Muscle of leg (tissue), 11 donors: ENCODE measurements around the gene RPS19BP1. TPM values are rescaled to one million over a fixed set of nuclear protein-coding genes. Genes with fewer than 3 reads are reported as not detected.

Experiments
- DNase-seq: peaks from one replicate; pipeline ENCODE4 v3.0.0; 2013
- H3K27ac ChIP-seq: one replicate; pipeline ENCODE4 v1.5.1; 2013; ENCODE audit warnings: mild to moderate bottlenecking, low read length, control low read depth
- H3K27me3 ChIP-seq: one replicate; pipeline ENCODE4 v1.6.1; 2013; ENCODE audit warnings: low read length; ENCODE audit not compliant: control insufficient read depth, insufficient read depth
- H3K36me3 ChIP-seq: one replicate; pipeline ENCODE4 v1.6.1; 2013; ENCODE audit warnings: low read length; ENCODE audit not compliant: control insufficient read depth, insufficient read depth
- H3K4me1 ChIP-seq: one replicate; pipeline ENCODE4 v1.6.1; 2013; ENCODE audit warnings: low read length; ENCODE audit not compliant: control insufficient read depth, insufficient read depth
- H3K4me3 ChIP-seq: one replicate; pipeline ENCODE4 v1.5.1; 2013; ENCODE audit warnings: low read length, control low read depth
- H3K9me3 ChIP-seq: replicated peaks from 2 replicates; pipeline ENCODE4 v1.6.1; 2013; ENCODE audit warnings: low read depth, low read length; ENCODE audit not compliant: control insufficient read depth
- WGBS: methylation state at CpG from one replicate; pipeline ENCODE4 v1.1.5; 2013; ENCODE audit warnings: missing lambda C conversion rate; ENCODE audit not compliant: insufficient coverage; 5-methylcytosine and 5-hydroxymethylcytosine counted together
- polyA plus RNA-seq, 8 donors: library from polyadenylated mRNA; unstranded; fragments of 120-200 nt; gene quantifications; one replicate each; pipeline versions ENCODE4 v1.2.1 to v1.2.3, GENCODE V29; 2013; ENCODE audit warnings: inconsistent platforms in 1 of 8, low replicate concordance in 1 of 8; ENCODE audit not compliant: insufficient read length in 8 of 8, insufficient read depth in 1 of 8
- total RNA-seq: library from RNA; stranded (reverse); fragments of 120-200 nt; gene quantifications from one replicate; pipeline ENCODE4 v1.2.4, GENCODE V29; 2013

The RPS19BP1 gene
- total and polyA plus RNA-seq, 9 donors, result 43.2 to 66.6 (median 52.9) TPM

GRCh38 chr22:39562839-39563489 is 30.4 kb upstream of the RPS19BP1 start:
- Histone ChIP-seq H3K36me3 (no peaks in the 10 kb centered on the region), H3K4me1 (peaks cover 4% of the 10 kb centered on the region), H3K27ac (no peak overlapping the region), H3K27me3 (peaks cover 48% of the 10 kb centered on the region), H3K9me3 (no peaks in the 10 kb centered on the region), H3K4me3 (no peak overlapping the region)
- no peak for DNase-seq
- 68% methylated on average over 9 of the region's 9 CpGs for WGBS

DNA sequence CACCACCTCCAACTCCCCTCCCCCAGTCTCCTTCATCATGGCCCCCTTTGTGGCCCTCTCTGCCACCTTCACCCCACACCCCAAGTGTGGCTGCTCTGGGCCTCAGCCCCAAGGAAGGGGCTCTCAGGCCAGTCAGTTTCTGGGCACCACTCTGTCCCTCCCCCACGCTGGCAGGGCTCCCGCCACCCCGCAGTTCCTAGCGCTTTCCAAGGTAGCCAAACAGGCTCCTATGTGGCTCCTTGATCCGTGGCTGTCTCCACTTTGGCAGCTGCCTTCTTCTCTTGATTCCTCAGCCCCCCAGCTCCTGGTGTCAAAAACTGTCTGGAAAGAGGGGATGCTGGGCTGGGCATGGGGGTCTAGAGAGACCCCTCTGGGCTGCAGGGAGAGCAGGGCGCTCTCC is 27.6 kb upstream of the RPS19BP1 start:
- peaks cover 68% of the 10 kb centered on the region for H3K27me3 ChIP-seq

GRCh38 chr22:39559456-39560105 is 27.0 kb upstream of the RPS19BP1 start:
- Histone ChIP-seq H3K36me3 (no peaks in the 10 kb centered on the region), H3K27ac (no peak overlapping the region), H3K4me3 (no peak overlapping the region), H3K27me3 (peaks cover 68% of the 10 kb centered on the region), H3K9me3 (no peaks in the 10 kb centered on the region), H3K4me1 (peaks cover 4% of the 10 kb centered on the region)
- no peak for DNase-seq
- WGBS, result 30% methylated on average over 2 of the region's 11 CpGs

More for the DNA sequence above, 27.6 kb upstream of the RPS19BP1 start:
- no peak overlapping the region for H3K27ac ChIP-seq
- 100% methylated on average over 1 of the region's 6 CpGs for WGBS
- H3K9me3 ChIP-seq, result no peaks in the 10 kb centered on the region
- no peaks in the 10 kb centered on the region for H3K36me3 ChIP-seq
- H3K4me3 ChIP-seq, result no peak overlapping the region
- no peak for DNase-seq
- peaks cover 4% of the 10 kb centered on the region for H3K4me1 ChIP-seq

GRCh38 chr22:39558950-39559349 is 26.4 kb upstream of the RPS19BP1 start:
- Histone ChIP-seq H3K27ac (no peak overlapping the region), H3K4me1 (peaks cover 9% of the 10 kb centered on the region), H3K36me3 (no peaks in the 10 kb centered on the region), H3K9me3 (no peaks in the 10 kb centered on the region), H3K4me3 (no peak overlapping the region), H3K27me3 (peaks cover 73% of the 10 kb centered on the region)
- DNase-seq, result no peak
- WGBS, result 79% methylated on average over 10 of the region's 14 CpGs

- no peak overlapping the region for H3K27ac ChIP-seq
- no peaks in the 10 kb centered on the region for H3K9me3 ChIP-seq
- no peak for DNase-seq
- WGBS, result 3% methylated on average over 26 of the region's 34 CpGs
- H3K27me3 ChIP-seq, result peaks cover 74% of the 10 kb centered on the region
- H3K4me1 ChIP-seq, result peaks cover 9% of the 10 kb centered on the region
- H3K36me3 ChIP-seq, result no peaks in the 10 kb centered on the region
- no peak overlapping the region for H3K4me3 ChIP-seq
Observed at GRCh38 chr22:39558254-39558727, 25.7 kb upstream of the RPS19BP1 start.

GRCh38 chr22:39556970-39557841 is 24.7 kb upstream of the RPS19BP1 start:
- Histone ChIP-seq H3K27ac (no peak overlapping the region), H3K4me3 (no peak overlapping the region), H3K27me3 (peaks cover 76% of the 10 kb centered on the region), H3K9me3 (no peaks in the 10 kb centered on the region), H3K36me3 (no peaks in the 10 kb centered on the region), H3K4me1 (peaks cover 9% of the 10 kb centered on the region)
- WGBS, result 2% methylated on average over 52 of the region's 72 CpGs
- DNase-seq, result peak; percentile 30

- Histone ChIP-seq H3K4me1 (peaks cover 9% of the 10 kb centered on the region), H3K36me3 (no peaks in the 10 kb centered on the region), H3K27ac (no peak overlapping the region), H3K27me3 (peaks cover 59% of the 10 kb centered on the region), H3K4me3 (no peak overlapping the region), H3K9me3 (no peaks in the 10 kb centered on the region)
- DNase-seq, result peak; percentile 46
- WGBS, result 33% methylated on average over 1 of the region's 3 CpGs
Observed at GRCh38 chr22:39554151-39554550, 21.6 kb upstream of the RPS19BP1 start.

DNA sequence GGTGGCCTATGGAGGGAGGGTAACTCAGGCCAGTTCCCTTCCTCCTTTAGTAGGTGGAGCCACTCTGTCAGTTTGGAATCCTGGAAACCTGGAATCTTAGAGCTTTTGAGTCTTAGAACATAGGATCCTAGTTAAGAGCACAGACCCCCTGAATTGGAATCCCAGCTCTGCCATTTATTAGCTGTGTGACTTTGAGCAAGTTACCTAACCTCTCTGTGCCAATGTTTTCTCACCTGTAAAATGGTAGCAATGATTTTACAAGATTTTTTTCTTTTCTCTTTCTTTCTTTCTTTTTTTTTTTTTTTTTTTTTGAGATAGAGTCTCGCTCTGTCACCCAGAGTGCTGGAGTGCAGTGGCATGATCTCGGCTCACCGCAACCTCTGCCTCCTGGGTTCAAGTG is 20.9 kb upstream of the RPS19BP1 start:
- no peak overlapping the region for H3K27ac ChIP-seq
- H3K36me3 ChIP-seq, result no peaks in the 10 kb centered on the region
- H3K9me3 ChIP-seq, result no peaks in the 10 kb centered on the region
- 92% methylated on average over 2 of the region's 3 CpGs for WGBS
- H3K4me1 ChIP-seq, result peaks cover 8% of the 10 kb centered on the region
- peaks cover 53% of the 10 kb centered on the region for H3K27me3 ChIP-seq
- DNase-seq, result no peak
- no peak overlapping the region for H3K4me3 ChIP-seq

GRCh38 chr22:39547587-39547947 is 15.0 kb upstream of the RPS19BP1 start:
- no peaks in the 10 kb centered on the region for H3K4me1 ChIP-seq
- DNase-seq, result no peak
- H3K27me3 ChIP-seq, result peaks cover 38% of the 10 kb centered on the region
- H3K4me3 ChIP-seq, result no peak overlapping the region
- no peak overlapping the region for H3K27ac ChIP-seq
- H3K36me3 ChIP-seq, result no peaks in the 10 kb centered on the region
- 38% methylated on average over 2 of the region's 2 CpGs for WGBS
- no peaks in the 10 kb centered on the region for H3K9me3 ChIP-seq
